KBM-7 (cell line): Measurements from ENCODE around the gene CCNY.

Experiments used
- DNase-seq: peaks from one replicate; pipeline ENCODE4 v3.0.0-alpha.2; 2015
- in situ Hi-C: fragments of 300-500 bp; cut with MboI; formaldehyde crosslinking; loops from 2 replicates; pipeline ENCODE4 v1.14.3; 2020; ENCODE audit warnings: low sequenced_read_pairs, low pct_unique_long_range_greater_than_20kb, mixed read lengths

The CCNY gene

GRCh38 chr10:35555962-35556930 is 219.9 kb downstream of the CCNY start:
- no peak for DNase-seq
- in situ Hi-C loops, result no loop called here

- in situ Hi-C loops, result no loop called here
- DNase-seq, result no peak
These were observed 222.0 kb downstream of the CCNY start for GRCh38 chr10:35558276-35558675.

- in situ Hi-C loops, result no loop called here
These were observed 223.1 kb downstream of the CCNY start for GRCh38 chr10:35559416-35559815.

GRCh38 chr10:35561715-35562114 is 225.4 kb downstream of the CCNY start:
- in situ Hi-C loops, result no loop called here
- DNase-seq, result no peak

More at GRCh38 chr10:35559416-35559815, 223.1 kb downstream of the CCNY start:
- DNase-seq, result no peak

- in situ Hi-C loops, result no loop called here
- DNase-seq, result no peak
These were observed 226.1 kb downstream of the CCNY start for GRCh38 chr10:35562427-35562826.

GRCh38 chr10:35563261-35563891 is 227.1 kb downstream of the CCNY start:
- in situ Hi-C loops, result no loop called here
- DNase-seq, result peak; percentile 72

- in situ Hi-C loops, result no loop called here
- DNase-seq, result peak; percentile 61
These were observed 228.1 kb downstream of the CCNY start for GRCh38 chr10:35564341-35564968.

- in situ Hi-C loops, result no loop called here
- no peak for DNase-seq
These were observed 229.3 kb downstream of the CCNY start for GRCh38 chr10:35565602-35566081.

GRCh38 chr10:35567951-35568350 is 231.6 kb downstream of the CCNY start:
- DNase-seq, result no peak
- in situ Hi-C loops, result no loop called here

- in situ Hi-C loops, result no loop called here
- no peak for DNase-seq
These were observed 232.2 kb downstream of the CCNY start for GRCh38 chr10:35568483-35569015.

- no peak for DNase-seq
- in situ Hi-C loops, result no loop called here
These were observed 232.9 kb downstream of the CCNY start for GRCh38 chr10:35569111-35569707.

- DNase-seq, result no peak
- in situ Hi-C loops, result no loop called here
These were observed 233.5 kb downstream of the CCNY start for GRCh38 chr10:35569836-35570235.

- no peak for DNase-seq
- in situ Hi-C loops, result no loop called here
These were observed 234.1 kb downstream of the CCNY start for GRCh38 chr10:35570397-35570796.

GRCh38 chr10:35572583-35572982 is 236.3 kb downstream of the CCNY start:
- in situ Hi-C loops, result no loop called here
- no peak for DNase-seq

GRCh38 chr10:35573796-35574195 is 237.5 kb downstream of the CCNY start:
- DNase-seq, result no peak
- in situ Hi-C loops, result no loop called here

GRCh38 chr10:35574924-35575352 is 238.6 kb downstream of the CCNY start:
- no peak for DNase-seq
- in situ Hi-C loops, result no loop called here

GRCh38 chr10:35575640-35576039 is 239.3 kb downstream of the CCNY start:
- no peak for DNase-seq
- in situ Hi-C loops, result no loop called here

- in situ Hi-C loops, result no loop called here
- no peak for DNase-seq
These were observed 240.4 kb downstream of the CCNY start for GRCh38 chr10:35576730-35577129.

GRCh38 chr10:35577926-35578617 is 241.8 kb downstream of the CCNY start:
- no peak for DNase-seq

More at GRCh38 chr10:35577926-35578617, 241.8 kb downstream of the CCNY start:
- in situ Hi-C loops, result no loop called here
